Effector CD4-positive, alpha-beta T cell (primary cell): ENCODE measurements around the gene SASH1.
"Not testable (repeated sequence)": the region's sequence is repeated elsewhere in the genome, so short reads cannot be mapped to it uniquely, and the experiment has no call there.

Source experiments
- DNase-seq: peaks from one replicate; pipeline ENCODE4 v3.0.0-alpha.2; 2020

The SASH1 gene

GRCh38 chr6:148329596-148330381 is 12.8 kb upstream of the SASH1 start:
- no peak for DNase-seq

DNA sequence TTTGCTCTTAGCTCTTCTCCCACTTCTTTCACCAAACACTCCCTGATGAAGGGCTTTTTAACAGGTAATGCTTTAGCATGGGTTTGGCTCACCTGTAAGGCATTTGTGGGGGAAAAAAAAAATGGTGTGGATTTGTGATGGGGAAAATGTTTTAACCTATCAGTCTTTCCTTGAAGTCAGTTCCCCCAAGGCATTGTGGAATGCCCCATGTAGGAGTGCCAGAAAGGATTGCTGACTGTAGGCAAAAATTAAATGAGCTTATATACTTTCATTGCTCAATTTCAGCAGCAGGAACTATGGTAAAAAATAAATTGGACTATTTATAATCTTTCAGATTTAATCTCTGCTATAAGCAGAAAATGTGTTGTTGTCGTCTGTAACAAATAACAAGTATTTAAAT is 10.6 kb upstream of the SASH1 start:
- DNase-seq = no peak

DNA sequence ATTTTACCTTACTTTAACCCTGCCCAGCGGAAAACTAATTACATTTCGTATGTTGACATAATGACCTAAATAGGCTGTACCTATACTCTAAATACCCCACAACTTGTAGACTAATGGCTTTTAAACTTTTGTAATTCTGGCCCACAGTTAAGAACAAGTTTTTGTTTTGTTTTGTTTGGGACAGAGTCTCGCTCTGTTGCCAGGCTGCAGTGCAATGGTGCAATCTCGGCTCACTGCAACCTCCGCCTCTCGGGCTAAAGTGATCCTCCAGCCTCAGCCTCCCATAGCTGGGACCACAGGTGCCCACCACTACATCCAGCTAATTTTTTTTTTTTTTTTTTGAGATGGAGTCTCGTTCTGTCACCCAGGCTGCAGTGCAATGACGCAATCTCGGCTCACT is 5.7 kb upstream of the SASH1 start:
- DNase-seq = no peak

- no peak for DNase-seq
Measured at GRCh38 chr6:148339766-148340165, 2.9 kb upstream of the SASH1 start.

DNA sequence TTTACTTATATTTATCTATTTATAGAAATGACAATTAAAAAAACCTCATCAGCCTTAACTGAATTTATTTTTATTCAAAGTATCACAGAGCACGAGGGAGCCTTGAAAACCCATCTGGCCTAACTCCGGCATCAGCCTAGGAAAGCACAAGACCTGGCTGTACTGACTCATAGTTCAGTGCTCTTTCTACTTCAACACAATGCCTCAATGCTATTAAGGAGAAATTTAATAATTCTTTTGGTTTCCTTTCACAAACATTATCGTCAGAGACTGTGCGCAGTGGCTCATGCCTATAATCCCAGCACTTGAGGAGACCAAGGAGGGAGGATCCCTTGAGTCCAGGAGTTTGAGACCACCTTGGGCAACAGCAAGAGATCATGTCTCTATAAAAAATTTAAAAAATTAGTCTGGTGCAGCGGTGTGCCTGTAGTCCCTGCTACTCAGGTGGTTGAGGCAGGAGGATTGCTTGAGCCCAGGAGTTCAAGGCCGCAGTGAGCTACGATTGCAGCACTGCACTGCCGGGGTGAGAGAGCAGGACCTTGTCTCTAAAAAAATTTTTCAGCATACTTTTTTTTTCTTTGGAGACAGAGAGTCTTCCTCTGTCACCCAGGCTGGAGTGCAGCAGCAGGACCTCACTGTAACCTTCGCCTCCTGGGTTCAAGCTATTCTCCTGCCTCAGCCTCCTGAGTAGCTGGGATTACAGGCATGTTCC is 1.9 kb upstream of the SASH1 start:
- no peak for DNase-seq

- no peak for DNase-seq
Measured at GRCh38 chr6:148342100-148342349, 613 bp upstream of the SASH1 start.

DNA sequence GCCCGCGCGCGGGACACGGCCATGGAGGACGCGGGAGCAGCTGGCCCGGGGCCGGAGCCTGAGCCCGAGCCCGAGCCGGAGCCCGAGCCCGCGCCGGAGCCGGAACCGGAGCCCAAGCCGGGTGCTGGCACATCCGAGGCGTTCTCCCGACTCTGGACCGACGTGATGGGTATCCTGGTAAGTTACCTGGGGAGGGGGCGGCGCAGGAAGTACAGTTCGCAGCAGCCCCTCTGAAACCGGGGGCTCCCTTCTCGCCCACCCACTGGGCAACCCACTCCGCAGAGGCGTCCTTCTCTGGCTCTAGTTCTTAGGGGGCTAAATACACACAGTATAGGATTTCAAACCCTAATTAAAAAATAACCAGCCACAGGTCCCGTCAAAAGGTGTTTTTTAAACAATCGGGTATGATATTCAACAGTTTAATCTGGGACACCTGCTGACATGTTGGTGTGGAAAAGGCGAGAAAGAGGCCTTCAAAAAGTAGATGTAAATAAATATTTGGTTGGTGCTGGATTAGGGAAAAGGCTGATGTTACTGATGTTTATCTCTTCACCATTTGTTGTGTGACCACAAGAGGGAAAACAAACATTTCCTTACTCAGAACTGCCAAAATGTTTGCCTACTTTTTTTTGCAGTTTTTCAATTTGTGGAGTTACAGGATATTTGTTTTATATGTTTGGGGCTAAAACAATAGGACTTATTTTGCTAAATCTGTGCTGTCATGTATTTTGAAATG is 577 bp downstream of the SASH1 start:
- no peak for DNase-seq

GRCh38 chr6:148345176-148345575 is 2.5 kb downstream of the SASH1 start:
- DNase-seq = no peak

DNA sequence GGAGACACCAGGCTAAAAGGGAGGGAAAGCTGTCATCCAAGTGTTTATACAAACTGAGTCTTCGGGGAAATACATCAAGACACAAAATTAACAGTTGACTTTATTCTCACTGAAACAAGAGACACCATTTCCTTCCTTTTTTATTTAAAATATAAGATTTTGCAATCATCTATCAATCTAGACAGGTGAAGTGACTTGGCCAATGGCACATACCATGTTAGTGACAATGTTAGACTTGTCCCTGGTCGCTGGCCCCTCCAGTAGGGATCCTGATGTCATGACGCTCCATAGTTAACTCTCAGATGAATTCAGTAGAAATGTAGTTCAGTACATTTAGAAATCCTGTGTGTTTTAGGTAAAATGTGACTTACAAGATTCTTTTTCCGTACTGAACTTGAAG is 2.9 kb downstream of the SASH1 start:
- no peak for DNase-seq

DNA sequence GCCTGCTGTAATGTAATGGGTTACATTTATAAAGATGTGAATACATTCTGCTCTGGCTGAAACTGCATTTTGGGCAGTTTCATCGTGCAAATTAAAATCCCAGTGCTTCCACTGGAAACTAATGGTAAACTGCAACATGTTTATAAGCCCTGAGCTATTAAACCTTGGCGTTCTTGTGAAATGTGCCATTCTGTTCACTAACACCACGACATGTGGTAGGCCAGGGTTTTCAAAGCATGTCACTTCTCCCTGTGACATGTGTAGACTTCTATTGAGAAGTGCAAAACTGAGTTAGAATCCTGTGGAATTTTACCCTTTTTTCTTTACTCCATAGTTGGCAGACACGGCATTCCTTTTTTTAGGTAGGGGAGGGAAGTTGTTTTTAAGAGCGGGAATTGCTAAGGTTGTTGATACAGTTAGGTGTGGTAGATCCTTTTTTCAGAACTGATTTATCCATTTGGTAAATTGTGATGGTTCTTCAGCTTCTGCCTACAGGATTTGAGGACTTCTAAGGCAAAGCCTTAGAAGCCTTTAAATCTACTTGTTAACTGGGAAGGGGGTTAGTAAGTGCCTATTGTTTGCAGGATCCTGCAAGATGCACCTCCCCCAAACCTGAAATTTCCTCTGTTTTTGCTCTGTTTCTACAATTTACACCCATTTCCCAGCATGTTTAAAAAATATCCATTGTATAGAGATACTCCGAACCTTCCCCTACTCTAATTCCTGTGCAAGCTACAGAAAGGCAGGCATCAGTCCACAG is 4.2 kb downstream of the SASH1 start:
- no peak for DNase-seq

GRCh38 chr6:148347441-148348054 is 4.9 kb downstream of the SASH1 start:
- no peak for DNase-seq

GRCh38 chr6:148348335-148348734 is 5.7 kb downstream of the SASH1 start:
- no peak for DNase-seq

DNA sequence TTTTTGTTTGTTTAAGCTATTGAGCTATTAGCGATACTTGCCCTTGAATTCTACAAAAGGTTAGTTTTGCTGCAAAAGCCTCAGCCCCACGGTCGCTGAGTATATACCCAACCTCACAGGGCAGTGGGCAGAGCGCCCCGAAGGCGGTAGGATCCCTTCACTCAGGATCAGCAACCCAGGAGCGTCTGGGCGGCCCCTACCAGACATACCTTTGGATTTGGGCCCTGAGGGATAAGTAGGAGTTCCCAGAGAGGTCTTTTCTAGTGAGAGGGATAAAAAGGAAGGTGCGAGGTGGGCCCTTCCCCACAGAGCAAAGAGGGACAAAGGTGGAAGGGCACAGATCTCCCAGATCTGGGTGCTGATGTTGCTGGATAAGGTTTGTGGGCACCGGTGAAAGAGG is 6.1 kb downstream of the SASH1 start:
- no peak for DNase-seq

DNA sequence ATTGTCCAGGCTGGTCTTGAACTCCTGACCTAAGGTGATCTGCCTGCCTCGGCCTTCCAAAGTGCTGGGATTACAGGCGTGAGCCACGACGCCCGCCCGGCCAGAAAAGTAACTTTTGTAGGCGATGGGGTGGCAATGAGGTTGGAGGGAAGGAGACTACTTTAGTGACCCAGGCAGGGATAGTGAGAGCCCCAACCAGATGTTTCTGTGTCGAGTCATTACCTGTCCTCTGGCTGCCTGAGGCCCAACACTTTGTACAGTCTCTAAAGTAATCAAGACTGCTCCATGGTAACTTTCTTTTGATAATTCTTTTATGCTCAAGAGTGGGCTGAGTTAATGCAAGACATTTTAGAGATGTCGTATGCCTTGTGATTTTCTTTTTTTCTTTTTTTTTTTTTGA is 6.8 kb downstream of the SASH1 start:
- no peak for DNase-seq

- no peak for DNase-seq
Measured at GRCh38 chr6:148351309-148351708, 8.7 kb downstream of the SASH1 start.

DNA sequence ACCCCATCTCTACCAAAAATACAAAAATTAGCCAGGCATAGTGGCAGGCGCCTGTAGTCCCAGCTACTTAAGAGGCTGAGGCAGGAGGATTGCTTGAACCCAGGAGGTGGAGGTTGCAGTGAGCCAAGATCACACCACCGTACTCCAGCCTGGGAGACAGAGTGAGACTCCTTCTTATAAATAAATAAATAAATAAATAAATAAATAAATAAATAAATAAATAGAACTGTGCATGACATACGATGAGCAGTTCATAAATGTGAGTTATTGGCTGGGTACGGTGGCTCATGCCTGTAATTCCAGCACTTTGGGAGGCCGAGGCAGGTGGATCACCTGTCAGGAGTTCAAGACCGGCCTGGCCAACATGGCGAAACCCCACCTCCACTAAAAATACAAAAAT is 9.8 kb downstream of the SASH1 start:
- DNase-seq = not testable (repeated sequence)

GRCh38 chr6:148358196-148358785 is 15.7 kb downstream of the SASH1 start:
- no peak for DNase-seq

DNA sequence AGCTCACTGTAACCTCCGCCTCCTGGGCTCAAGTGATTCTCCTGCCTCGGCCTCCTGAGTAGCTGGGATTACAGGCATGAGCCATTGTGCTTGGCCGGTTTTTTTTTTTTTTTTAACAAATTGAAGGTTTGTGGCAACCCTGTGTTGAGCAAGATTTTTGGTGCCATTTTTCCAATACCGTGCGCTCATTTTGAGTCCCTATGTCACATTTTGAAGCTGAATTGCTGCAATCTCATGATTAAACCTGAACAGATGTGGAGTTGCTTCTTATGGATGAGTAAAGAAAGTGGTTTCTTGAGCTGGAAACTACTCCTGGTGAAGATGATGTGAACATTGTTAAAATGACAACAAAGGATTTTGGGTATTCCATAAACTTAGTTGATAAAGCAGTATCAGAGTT is 16.6 kb downstream of the SASH1 start:
- DNase-seq = no peak

DNA sequence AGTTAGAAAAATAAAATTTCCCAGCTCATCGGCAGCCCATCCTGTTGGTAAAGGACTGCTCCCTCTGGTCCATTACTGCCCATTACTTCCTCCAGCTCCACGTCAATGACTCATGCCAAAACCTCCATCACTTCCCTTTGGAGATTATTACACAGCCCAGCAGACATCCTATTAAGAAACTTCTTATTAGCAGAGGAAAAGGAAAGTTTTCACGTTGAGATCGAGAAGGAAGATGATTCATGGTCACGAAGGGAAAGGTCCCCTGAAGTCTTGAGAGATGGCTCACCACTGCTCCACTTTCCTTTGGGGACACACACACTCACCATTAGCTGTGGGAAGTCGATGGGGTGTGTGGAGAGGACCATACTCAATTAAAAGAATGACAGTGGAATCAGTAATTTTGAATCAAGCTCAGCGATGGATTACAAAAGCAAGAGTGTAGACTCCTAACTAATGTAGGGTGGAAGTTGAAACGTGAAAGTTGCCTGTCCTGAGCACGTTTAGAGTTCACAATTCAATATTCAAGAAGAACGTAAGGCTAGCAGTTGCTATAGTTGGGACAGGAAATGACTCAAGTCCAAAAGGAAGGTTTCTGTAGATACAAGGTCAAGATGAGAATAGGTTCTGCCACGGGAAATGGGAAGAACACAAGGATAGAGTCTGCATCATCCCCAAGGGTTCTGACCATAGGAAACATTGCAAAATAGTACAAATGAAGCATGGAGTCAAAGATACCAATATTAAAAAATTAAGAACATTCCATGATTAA is 21.6 kb downstream of the SASH1 start:
- no peak for DNase-seq

DNA sequence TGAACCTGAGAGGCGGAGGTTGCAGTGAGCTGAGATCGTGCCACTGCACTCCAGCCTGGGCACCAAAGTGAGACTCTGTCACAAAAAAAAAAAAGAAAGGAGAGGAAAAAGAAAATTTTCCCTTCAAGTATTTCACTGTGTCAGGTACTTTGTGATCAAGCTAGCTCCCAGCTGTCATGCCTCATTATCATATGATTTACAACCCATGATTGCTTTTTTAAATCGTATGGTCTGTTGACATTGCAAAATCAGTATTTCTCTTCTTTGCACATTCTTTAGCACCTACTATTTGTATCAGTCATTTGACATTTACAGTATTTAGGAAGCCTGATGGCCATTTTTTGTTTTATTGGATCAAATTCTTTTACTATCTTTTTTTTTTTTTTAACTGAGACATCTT is 22.4 kb downstream of the SASH1 start:
- no peak for DNase-seq

DNA sequence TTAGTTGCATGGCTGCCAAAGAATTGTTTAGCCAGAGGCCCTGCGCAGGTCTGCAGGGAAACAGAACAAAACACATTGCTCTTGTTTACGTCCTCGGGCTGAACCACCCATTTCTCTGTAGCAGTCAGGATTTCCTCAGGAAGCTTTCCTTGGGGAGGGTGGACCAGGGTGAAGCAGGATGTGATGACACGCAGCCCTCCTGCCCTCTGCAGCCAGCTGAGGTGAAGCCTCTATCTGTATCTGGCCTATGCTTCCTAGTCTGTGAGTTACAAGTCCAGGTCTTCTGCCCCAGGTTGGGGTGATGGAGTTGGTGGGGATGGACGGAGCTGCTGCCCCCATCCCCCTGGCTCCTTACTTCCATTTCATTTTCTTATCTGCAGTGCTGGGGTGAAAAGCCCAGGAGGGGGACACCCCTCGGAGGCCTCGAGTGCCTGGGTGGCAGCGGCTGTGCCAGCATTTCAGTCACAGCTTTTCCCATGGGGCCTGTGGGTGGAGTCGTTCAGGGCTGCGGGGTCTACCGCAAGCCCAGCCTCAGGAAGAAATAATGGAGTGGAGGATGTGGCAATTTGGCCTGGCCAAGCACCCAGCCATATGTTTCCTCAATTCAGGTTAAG is 24.9 kb downstream of the SASH1 start:
- no peak for DNase-seq
